Esophagus (tissue), 2 donors: Measurements from ENCODE around the gene TRIM34. TPM values are rescaled to one million over a fixed set of nuclear protein-coding genes. Genes with fewer than 3 reads are reported as not detected.
"Not testable (repeated sequence)": the region's sequence is repeated elsewhere in the genome, so short reads cannot be mapped to it uniquely, and the experiment has no call there.

Source experiments
- H3K27ac ChIP-seq, 2 donors: one replicate each; pipeline ENCODE4 v1.5.1; 2013; ENCODE audit warnings: low read depth in 2 of 2, mild to moderate bottlenecking in 2 of 2, inconsistent platforms in 1 of 2, low read length in 1 of 2, moderate library complexity in 1 of 2
- H3K27me3 ChIP-seq, 2 donors: one replicate each; pipeline ENCODE4 v1.6.1; 2013; ENCODE audit warnings: low read length in 2 of 2, control low read depth in 1 of 2, mild to moderate bottlenecking in 1 of 2; ENCODE audit not compliant: insufficient read depth in 2 of 2, control insufficient read depth in 1 of 2
- H3K36me3 ChIP-seq, 2 donors: one replicate each; pipeline ENCODE4 v1.6.1; 2013; ENCODE audit warnings: low read length in 1 of 2; ENCODE audit not compliant: control insufficient read depth in 2 of 2, insufficient read depth in 2 of 2
- H3K4me1 ChIP-seq, 2 donors: one replicate each; pipeline ENCODE4 v1.6.1; 2013; ENCODE audit warnings: low read length in 1 of 2; ENCODE audit not compliant: control insufficient read depth in 2 of 2, insufficient read depth in 2 of 2
- H3K4me3 ChIP-seq, 2 donors: one replicate each; pipeline ENCODE4 v1.5.1; 2013; ENCODE audit warnings: low read length in 2 of 2, mild to moderate bottlenecking in 2 of 2, low read depth in 1 of 2, moderate library complexity in 1 of 2
- H3K9me3 ChIP-seq, 2 donors: one replicate each; pipeline ENCODE4 v1.6.1; 2013; ENCODE audit warnings: mild to moderate bottlenecking in 2 of 2, low read depth in 1 of 2, low read length in 1 of 2, moderate library complexity in 1 of 2; ENCODE audit not compliant: control insufficient read depth in 2 of 2, insufficient read depth in 1 of 2
- WGBS, 2 donors: extraction: QIAGEN DNeasy Blood & Tissue Kit; methylation state at CpG; one replicate each; pipeline ENCODE4 v1.1.7; 2013; 5-methylcytosine and 5-hydroxymethylcytosine counted together
- polyA plus RNA-seq, 2 donors: library from polyadenylated mRNA; stranded (reverse); fragments of 200-250 nt; gene quantifications; one replicate each; pipeline ENCODE4 v1.2.3, GENCODE V29; 2013
- donor health status: healthy with polysubstance abuse.
- donor health status: Bipolar disorder and iron deficiency.

The TRIM34 gene
- polyA plus RNA-seq, 2 donors = 2.5 to 2.6 TPM

- WGBS, 2 donors = 6 to 10% methylated on average over 18 to 20 of the region's 20 CpGs
- Histone ChIP-seq H3K27me3 (no peaks in the 10 kb centered on the region), H3K9me3 (no peaks in the 10 kb centered on the region), H3K27ac (peak within 1 kb of the TSS; percentile 81 to 87), H3K4me1 (no peaks in the 10 kb centered on the region), H3K4me3 (peak within 1 kb of the TSS; percentile 56 to 80), H3K36me3 (no peaks in the 10 kb centered on the region)
Observed at GRCh38 chr11:5596607-5597201, 28.1 kb upstream of the TRIM34 start, which contains the start of gene TRIM6. Gene TRIM6, plus strand, starts transcription at chr11:5596637. Its CDS starts 261 bp downstream, at chr11:5596898.

GRCh38 chr11:5597953-5598352, 26.8 kb upstream of the TRIM34 start:
- H3K36me3 ChIP-seq = no peaks in the 10 kb centered on the region
- no peak overlapping the region for H3K27ac ChIP-seq
- no peaks in the 10 kb centered on the region for H3K4me1 ChIP-seq
- H3K27me3 ChIP-seq = no peaks in the 10 kb centered on the region
- H3K9me3 ChIP-seq = no peaks in the 10 kb centered on the region
- 48 to 60% methylated on average over 3 of the region's 3 CpGs for WGBS, 2 donors
- H3K4me3 ChIP-seq = peak overlapping the region in 1 of 2 donors; percentile 28

GRCh38 chr11:5600374-5600851, 24.4 kb upstream of the TRIM34 start:
- Histone ChIP-seq H3K27me3 (no peaks in the 10 kb centered on the region), H3K36me3 (no peaks in the 10 kb centered on the region), H3K27ac (peak overlapping the region; percentile 29 to 34), H3K4me3 (no peak overlapping the region), H3K9me3 (no peaks in the 10 kb centered on the region), H3K4me1 (peaks cover 0 to 2% of the 10 kb centered on the region in 2 donors)
- WGBS, 2 donors = 31 to 39% methylated on average over 9 of the region's 9 CpGs

GRCh38 chr11:5602791-5603190, 22.0 kb upstream of the TRIM34 start:
- not testable (repeated sequence) for H3K9me3 ChIP-seq, H3K27me3 ChIP-seq, H3K27ac ChIP-seq, H3K36me3 ChIP-seq, H3K4me3 ChIP-seq, H3K4me1 ChIP-seq
- WGBS, 2 donors = 91 to 92% methylated on average over 4 of the region's 4 CpGs

- Histone ChIP-seq H3K9me3 (no peaks in the 10 kb centered on the region), H3K4me3 (no peak overlapping the region), H3K27ac (peak overlapping the region in 1 of 2 donors; percentile 9), H3K27me3 (no peaks in the 10 kb centered on the region), H3K36me3 (no peaks in the 10 kb centered on the region), H3K4me1 (peaks cover 0 to 2% of the 10 kb centered on the region in 2 donors)
- 92 to 94% methylated on average over 8 of the region's 8 CpGs for WGBS, 2 donors
Observed at GRCh38 chr11:5603326-5603725, 21.5 kb upstream of the TRIM34 start.

GRCh38 chr11:5604896-5605295, 19.9 kb upstream of the TRIM34 start:
- H3K9me3 ChIP-seq = no peaks in the 10 kb centered on the region
- 74 to 76% methylated on average over 4 of the region's 4 CpGs for WGBS, 2 donors
- no peaks in the 10 kb centered on the region for H3K27me3 ChIP-seq
- no peak overlapping the region for H3K4me3 ChIP-seq
- H3K36me3 ChIP-seq = no peaks in the 10 kb centered on the region
- peaks cover 0 to 2% of the 10 kb centered on the region in 2 donors for H3K4me1 ChIP-seq
- no peak overlapping the region for H3K27ac ChIP-seq

- 31 to 65% methylated on average over 5 of the region's 5 CpGs for WGBS, 2 donors
- H3K27me3 ChIP-seq = no peaks in the 10 kb centered on the region
- no peaks in the 10 kb centered on the region for H3K9me3 ChIP-seq
- peaks cover 0 to 2% of the 10 kb centered on the region in 2 donors for H3K4me1 ChIP-seq
- no peaks in the 10 kb centered on the region for H3K36me3 ChIP-seq
- no peak overlapping the region for H3K27ac ChIP-seq
- H3K4me3 ChIP-seq = no peak overlapping the region
Observed at GRCh38 chr11:5605849-5606248, 19.0 kb upstream of the TRIM34 start.

- Histone ChIP-seq H3K27me3 (no peaks in the 10 kb centered on the region), H3K4me1 (no peaks in the 10 kb centered on the region), H3K4me3 (no peak overlapping the region), H3K36me3 (no peaks in the 10 kb centered on the region), H3K9me3 (no peaks in the 10 kb centered on the region), H3K27ac (no peak overlapping the region)
- 69 to 91% methylated on average over 6 of the region's 6 CpGs for WGBS, 2 donors
Observed at GRCh38 chr11:5608808-5609207, 16.0 kb upstream of the TRIM34 start.

GRCh38 chr11:5610446-5610845, 14.4 kb upstream of the TRIM34 start:
- Histone ChIP-seq H3K9me3 (no peaks in the 10 kb centered on the region), H3K36me3 (no peaks in the 10 kb centered on the region), H3K4me1 (no peaks in the 10 kb centered on the region), H3K27me3 (no peaks in the 10 kb centered on the region), H3K4me3 (no peak overlapping the region), H3K27ac (no peak overlapping the region)
- WGBS, 2 donors = 74 to 79% methylated on average over 5 of the region's 5 CpGs

GRCh38 chr11:5611627-5612026, 13.2 kb upstream of the TRIM34 start:
- Histone ChIP-seq H3K36me3 (no peaks in the 10 kb centered on the region), H3K27ac (no peak overlapping the region), H3K4me1 (no peaks in the 10 kb centered on the region), H3K27me3 (no peaks in the 10 kb centered on the region), H3K4me3 (no peak overlapping the region), H3K9me3 (no peaks in the 10 kb centered on the region)
- WGBS, 2 donors = 91 to 93% methylated on average over 11 of the region's 11 CpGs
